CD4-positive, alpha-beta T cell treated with Interferon gamma for 1 hour (primary cell): ENCODE measurements around the gene STOML3.

Source experiments
- DNase-seq: peaks from one replicate; pipeline ENCODE4 v3.0.0-alpha.2; 2020

STOML3 gene

DNA sequence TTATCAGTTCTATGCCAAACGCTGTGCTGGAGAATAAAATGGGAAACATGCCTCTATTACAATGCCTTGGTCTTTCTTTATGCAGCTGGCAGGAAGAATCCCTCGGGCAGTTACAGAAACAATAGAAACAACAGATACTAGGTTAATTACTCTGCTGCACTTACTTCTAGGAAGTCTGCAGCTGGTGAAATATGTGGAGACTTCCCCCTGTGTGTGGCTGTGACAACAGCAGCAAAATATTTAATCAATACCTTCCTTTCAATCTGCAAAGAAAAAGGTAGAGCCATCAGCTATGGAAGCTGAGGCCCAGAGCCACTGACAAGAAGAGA lies 9.9 kb downstream of the STOML3 start:
- no peak for DNase-seq

DNA sequence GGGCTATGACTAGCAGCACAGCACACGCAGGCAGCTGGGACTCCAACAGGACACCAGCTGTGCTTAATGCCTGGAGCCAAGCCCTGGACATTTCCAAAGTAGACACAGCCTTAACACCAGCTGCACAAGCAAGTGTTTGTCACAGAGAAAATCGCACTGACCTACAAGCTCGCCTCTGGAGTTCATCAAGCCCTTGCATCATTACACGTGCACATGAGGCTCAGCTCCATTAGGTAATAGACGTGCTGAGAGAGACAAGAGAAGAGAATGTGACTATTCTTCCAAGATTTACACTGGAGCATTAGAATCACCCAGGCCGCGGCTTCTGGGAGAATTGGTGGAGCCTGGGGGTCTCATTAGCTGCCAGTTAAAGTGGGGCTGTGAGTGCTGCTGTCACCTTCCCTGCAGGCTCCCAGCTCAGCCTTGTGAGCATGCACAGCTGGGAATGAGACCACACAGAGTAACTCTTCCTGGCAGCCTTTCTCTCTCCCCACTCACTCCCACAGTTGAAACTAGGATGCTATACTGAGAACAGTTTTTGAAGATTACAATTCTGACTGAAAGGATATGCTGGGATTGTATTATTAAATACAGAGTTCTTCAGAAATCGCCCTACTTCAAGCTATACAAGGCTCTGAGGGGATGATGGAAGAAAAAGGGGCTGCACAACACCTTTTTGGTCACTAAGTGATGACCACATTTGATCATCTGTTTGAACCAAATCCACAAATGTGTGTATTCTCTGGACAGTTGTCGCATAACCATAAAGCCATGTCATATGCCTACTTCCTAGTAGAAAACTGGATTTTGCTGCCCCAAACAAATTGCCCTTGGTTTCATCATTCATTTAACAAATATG lies 10.5 kb downstream of the STOML3 start:
- no peak for DNase-seq

DNA sequence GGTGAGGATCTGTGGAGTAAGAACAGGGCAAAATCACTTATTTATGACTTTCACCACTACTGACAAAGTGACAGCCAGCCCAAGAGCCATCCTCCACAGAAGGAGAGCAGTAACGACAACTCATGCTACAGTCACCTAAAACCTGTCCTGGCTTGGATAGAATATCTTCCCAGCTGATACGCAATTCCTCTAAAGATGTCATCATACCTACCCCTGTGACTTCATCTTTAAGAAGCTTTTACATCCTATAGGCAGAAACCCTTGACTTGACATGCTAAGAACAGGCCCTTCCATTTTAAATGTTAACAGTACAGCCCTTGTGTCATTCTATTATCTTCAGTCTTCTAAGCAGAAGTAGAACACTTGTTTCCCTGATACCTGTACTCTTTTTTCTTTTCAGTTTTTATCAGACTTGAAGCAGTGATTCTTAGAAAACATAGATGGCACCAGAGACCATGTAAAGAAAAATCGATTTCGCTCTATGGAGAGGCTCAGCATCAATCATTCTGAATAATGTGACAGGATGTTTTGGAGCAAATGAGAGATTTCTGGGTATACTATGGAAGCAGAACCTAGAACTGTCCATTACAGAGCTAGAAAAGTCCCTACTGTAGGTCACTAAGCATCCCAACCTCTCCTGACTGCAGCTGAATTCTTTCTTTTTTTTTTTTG lies 20.1 kb downstream of the STOML3 start:
- no peak for DNase-seq

DNA sequence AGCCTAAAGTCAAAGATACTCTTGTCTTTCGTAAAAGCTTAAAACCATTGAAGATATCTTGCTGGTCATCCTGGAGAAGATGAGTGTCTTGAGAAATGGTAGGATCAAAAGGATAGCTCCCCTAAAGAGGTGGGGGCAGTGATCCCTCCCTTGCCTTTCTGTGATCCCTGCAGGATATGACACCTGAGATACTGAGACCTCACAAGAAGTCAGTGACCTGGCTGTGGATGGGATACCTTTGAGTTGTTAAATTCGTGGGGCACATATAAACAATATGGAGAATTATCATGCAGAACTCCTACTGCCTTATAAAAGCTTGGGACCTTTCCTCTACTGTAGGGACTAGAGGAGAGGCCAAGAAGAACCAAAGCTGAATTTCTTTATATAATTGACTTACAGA lies 21.4 kb downstream of the STOML3 start:
- DNase-seq, result no peak

DNA sequence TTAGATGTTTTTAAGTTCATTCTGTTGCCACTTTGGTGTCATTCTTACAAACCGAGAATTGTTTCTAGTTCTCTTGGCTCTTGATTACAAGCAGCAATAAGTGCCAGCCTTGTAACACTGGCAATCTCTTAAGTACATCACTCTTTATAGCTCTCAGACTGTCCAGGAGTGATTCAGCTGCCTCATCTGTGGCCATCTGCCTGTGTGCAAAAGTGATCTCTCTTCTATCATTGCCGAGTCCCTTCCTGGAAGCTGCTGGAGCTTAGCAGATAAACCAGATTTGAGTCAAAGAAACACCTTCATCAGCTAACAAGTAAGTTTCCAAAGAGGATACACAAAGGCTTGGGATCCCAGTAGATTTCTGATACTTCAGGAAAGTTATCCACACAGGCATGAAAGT lies 23.2 kb downstream of the STOML3 start:
- no peak for DNase-seq

DNA sequence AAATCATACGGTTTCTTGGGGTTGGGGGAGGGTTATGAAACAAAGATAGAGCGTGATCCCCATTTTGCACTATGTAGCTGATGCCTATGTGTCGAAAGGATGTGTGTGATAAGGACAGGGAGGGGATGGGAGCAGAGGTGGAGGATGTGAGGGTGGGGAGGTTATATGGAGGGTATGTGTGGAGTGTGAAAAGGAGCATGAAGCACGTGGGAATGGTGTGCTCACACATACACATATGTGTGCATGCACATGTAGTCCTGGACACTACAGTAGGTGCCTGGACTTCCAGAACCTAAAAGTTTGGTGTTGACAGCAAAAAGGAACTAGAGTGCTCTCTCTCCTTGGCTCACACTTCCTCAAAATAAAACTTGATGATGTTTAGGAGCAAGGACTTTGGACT lies 25.4 kb downstream of the STOML3 start:
- no peak for DNase-seq

DNA sequence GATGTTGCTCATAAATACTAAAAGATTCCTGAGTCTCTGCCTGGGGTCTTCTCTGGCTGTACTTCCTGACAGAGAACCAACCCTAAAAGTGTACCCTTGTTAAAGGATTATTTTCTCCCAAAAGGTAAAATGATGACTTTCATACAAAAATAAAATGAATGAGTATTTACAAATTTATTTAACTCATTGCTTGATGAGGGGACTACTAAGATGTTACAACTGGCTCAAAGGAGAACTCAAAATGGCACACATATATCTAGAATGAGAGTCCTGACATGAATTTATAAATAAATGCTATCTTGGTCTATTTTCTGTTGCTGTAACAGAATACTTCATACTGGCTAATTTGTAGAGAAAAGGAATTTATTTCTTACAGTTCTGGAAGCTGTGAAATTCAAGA lies 30.5 kb downstream of the STOML3 start:
- DNase-seq, result no peak

DNA sequence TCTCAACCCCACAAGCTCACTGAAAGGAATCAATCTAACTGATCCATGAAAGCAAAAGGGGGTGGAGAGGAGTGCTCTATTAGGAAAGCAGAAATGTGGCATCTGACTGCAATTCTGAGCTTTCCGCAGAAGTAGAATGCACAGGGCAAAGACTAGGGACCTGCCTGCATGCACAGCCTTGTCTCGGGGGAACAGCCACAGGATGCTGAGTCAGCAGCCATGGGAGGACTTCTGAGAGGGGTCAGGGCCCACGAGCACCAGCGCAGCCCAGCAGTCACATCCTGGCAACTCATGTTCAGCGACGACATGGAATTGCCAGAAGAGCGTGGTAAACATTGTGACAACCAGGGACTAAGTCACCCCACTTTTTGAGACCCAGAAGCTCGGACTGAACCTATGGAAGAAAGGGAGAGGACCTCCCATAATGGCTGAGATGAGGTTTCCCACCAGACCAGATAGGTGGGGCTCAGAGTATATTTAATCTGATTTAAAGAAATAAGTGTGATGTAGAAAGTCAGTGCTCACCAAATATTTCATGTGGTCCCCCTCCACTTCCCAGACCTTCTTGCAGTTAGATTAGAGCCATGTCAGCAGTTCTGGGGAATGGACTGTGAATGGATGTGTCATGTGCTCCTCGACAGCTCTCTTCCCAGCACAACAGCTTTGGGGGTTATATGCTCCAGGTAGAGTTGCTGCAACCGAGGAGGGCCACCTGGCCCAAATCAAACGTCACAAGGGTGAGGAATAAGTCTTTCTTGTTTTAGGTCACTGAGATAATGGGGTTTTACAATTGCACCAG lies 32.6 kb downstream of the STOML3 start:
- no peak for DNase-seq

DNA sequence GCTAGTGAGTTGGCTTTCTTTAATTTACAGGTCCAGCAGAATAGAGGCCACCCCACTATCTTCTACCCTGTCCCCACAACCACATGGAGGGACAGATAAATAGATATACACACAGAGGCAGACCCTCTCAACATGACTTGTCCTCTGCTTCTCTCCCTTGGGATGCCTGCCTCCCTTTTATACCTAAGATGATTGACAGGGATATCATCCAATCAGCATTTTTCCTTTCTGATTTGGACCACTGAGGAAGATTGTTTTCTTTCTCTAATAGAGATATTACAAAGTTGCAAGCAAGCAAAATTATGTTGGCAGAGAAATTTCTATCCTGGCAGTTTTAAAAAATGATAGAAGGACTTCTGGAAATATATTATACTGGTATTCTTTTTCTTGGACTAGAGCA lies 35.8 kb downstream of the STOML3 start:
- DNase-seq, result no peak

DNA sequence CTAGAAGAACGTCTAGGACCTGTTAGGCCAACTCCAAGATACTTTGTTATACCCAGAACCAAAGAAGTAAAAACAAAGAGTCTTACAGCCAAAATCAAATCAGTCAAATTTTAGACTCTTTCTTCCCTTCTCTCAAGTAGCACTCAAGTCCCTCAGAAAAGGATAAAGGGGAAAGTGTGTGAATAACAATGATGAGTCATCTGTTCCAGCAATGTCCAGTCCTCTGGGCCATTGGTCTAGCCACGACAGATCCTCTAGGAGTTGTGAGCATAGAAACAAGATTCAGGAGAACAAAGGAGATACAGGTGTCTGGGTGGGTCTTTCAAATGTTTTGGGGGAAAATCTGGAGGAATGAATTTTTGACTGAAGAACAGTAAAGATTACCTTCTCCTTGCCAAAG lies 36.3 kb downstream of the STOML3 start:
- DNase-seq, result no peak

DNA sequence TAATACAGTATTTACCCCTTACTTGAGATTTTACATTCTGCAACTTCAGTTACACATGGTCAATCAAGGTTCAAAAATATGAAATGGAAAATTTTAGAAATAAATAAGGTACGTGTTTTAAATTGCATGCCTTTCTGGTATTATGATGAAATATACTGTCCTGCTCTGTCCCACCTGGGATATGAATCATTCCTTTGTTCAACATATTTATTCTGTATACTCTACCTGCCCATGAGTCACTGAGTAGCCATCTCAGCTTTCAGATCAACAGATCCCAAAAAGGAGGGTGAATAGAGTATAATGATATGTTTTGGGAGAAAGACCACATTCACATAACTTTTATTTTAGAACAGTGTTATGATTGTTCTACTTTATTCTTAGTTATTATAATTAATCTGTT lies 37.8 kb downstream of the STOML3 start:
- no peak for DNase-seq

DNA sequence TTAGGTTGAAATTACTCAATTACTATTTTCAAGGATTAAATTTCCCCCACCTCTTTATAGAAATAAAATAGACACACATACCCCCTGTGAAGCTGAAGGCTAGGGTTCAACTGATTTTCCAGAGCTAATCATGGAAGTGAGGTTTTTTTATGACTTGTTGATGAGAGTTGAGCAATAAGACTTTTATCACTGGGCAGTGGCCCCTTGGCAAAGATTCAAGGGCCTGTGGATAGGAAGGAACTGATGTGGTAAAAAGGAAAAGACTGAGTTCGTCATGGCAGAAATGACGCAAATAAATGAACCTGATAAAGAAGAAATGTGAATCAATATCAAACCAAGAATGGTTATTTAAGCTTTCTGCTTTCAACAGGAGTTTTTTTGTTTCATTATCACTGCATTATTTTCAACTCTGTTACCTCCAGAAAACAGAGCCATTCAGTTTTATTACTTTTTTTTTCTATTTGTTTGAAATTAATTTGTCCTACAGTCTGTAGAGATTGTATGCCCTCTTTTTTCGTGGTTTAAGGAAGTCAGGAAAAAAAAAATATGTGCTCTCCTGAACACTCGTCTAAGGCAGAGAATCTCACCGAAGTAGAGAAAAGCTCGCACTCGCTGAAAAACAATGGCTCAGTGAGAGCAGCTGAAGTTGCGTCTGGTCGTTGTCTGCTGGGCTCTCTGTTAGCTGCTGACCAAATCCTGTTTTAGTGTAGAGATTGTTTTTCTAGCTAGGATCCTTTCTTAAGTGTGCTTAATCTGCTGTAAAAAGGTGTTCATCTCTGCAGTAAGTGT lies 38.9 kb downstream of the STOML3 start:
- no peak for DNase-seq

DNA sequence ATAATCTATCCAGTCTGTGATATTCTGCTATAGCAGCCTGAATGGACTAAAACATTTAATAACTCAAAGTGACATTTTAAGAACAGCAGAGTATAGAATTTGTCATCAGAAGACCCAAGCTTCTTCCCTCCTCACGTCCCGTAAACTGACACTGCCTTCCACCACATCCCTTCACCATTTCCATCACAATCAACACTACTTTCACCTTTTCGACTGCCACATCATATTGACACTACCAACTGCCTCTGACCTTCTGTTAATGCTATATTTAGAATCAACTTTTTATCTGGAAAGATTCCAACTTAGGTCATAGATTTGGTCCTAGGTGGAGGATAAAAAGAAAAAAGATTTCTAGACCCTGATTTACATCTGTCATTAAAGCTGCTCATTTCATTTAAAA lies 39.6 kb downstream of the STOML3 start:
- no peak for DNase-seq

DNA sequence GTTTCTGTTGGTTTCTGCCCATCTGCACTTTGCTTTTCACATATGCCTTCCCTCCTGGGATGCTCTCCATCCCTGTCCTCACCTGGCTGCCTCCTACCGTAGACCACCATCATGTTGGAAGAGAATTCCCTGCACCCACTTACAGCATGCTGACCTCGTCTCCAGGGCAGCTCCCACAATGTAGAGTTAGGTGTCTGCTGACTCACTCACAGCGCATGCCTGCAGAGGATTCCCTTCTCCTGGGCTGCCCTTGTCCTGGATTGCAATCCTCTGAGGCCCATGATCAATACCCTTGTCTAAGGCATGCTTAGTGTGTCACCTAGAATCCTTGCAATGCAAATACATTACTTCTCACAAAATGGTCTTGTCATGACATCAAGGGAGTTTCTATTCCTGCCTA lies 43.6 kb downstream of the STOML3 start:
- no peak for DNase-seq

DNA sequence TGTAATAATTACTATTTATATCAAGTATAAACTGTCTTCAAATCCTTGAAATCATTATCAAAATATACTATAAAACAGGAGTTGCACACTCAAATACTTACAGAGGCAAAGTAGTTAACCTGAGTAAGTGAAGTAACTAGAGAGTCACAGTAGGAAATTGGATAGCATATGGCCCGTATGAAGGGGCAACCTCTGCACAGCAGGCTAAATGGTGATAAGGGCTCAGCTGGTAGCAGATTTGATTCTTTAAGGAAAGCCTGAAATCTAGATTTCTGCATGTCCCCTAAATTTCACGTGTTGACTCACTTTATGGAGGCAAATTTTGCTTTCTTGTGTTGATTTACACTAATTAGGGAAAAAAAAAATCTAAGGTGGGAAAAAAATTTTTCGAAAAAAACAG lies 46.4 kb downstream of the STOML3 start:
- DNase-seq, result no peak

DNA sequence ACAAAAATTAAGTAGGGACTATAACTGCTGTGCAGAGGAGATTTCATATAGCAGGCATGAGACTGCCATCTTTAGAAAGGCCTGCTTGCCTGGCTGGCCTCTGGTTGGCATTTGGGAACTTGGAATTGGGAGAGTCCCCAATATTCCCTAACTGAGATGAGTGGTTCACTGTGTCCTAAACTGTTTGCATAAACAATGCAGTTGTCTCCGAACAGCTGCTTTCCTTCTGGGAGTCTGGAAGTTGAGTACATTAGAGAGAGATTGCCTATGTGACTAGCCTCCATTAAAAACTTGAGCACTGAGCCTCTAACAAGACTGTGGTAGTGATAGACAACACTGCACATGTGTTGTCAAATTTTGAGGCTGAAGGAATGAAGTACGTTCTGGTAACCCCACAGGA lies 47.4 kb downstream of the STOML3 start:
- DNase-seq, result no peak

DNA sequence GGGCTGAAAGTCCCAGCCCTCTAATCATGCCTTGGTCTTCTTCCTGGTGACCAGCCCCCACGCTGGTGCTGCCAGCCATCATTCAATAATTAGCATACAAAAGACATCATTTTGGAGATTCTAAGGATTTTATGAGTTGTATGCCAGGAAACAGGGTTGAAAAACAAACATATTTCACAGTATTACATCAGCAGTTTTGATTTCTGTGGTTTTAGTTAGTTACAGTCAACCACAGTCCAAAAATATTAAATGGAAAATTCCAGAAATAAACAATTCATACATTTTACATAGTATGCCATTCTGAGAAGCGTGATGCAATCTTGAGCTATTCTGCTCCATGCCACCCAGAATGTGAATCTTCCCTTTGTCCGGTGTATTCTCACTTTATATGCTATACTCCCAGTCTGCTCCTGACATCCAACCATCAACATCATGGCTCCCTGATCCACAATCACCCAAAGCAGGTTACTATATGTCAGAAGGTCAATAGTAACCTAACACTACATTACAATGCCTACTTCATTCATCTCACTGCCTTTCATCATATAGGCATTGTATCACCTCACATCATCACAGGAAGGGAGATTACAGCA lies 49.2 kb downstream of the STOML3 start:
- no peak for DNase-seq

DNA sequence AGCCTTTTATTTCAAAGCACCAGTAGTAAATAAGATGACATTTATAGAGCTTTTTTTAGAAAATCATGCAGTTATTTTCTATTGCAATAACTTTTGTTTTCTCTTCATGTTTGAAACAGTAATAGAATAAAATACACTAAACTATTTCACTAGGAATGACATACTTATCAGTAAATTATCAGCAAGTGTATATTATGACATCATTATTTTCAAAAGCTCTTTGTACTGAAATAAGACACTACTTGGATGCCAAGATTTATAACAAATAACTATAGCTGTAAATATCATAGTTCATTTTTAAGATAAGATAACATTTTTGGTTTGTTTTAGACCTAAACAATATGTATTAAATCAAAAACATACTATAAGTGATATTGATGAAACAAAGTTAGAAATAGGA lies 56.8 kb downstream of the STOML3 start:
- no peak for DNase-seq

DNA sequence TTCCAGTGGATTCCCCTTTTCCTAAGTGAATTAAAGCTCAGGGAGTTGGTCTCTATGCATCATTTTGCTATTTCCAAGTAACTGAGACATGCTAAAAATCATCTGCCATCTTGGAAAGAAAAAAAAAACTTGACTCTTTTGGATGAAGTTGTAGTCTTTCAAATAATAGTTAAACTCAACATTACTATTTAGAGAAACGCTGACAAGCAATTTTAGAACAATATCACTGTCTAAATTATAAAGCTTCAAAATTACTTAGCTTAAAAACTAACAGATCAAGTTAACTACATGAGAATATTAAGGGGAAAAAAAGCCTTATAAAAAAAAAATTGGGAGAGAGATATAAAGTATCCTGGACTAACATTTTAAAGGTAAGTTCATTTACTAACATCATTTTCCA lies 68.5 kb downstream of the STOML3 start:
- DNase-seq, result no peak

DNA sequence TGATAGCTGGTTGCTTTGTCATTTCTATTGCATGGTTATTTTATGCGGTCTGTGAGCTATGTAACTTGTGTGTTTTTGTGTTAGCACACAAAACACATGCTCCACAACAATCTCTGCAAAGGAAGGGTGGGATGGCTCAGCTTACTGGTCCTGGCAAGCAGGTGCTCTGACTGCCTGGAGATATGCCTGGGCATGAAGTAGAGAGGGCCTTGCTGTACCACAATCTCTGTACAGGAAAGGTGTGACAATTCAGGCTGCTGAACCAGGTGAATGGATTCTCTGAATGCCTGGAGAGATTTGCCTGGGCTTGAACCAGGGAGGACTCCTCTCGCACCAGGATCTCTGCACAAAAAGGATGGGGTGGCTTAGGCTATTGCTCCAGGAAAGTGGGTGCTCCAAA lies 69.5 kb downstream of the STOML3 start:
- DNase-seq, result no peak
